Memory B cell (primary cell): Measurements from ENCODE around the gene DHRSX.
A peak's percentile ranks its signal among the peaks of the same experiment; 100 is the strongest.
"Not testable (repeated sequence)": the region's sequence is repeated elsewhere in the genome, so short reads cannot be mapped to it uniquely, and the experiment has no call there.

Experiments used
- ATAC-seq: fragments of 150-1000 bp; cut with Tn5 transposase; 2 replicates; pipeline ENCODE4 v1.10.0; 2021; ENCODE audit warnings: low read depth, mild to moderate bottlenecking, moderate library complexity
- DNase-seq, 2 donors: peaks; one replicate each; pipeline ENCODE4 v3.0.0; 2022; ENCODE audit warnings: low spot score in 2 of 2
- H3K27ac Mint-ChIP-seq: one replicate; pipeline ENCODE4 v1.8.0; 2022; ENCODE audit warnings: mild to moderate bottlenecking, moderate library complexity, mixed read lengths
- H3K27me3 Mint-ChIP-seq: one replicate; pipeline ENCODE4 v1.8.0; 2022; ENCODE audit warnings: mixed read lengths
- H3K36me3 Mint-ChIP-seq: one replicate; pipeline ENCODE4 v1.8.0; 2022; ENCODE audit warnings: mild to moderate bottlenecking, mixed read lengths
- H3K4me1 Mint-ChIP-seq: one replicate; pipeline ENCODE4 v1.8.0; 2022; ENCODE audit warnings: mixed read lengths
- H3K4me3 Mint-ChIP-seq: one replicate; pipeline ENCODE4 v1.8.0; 2022; ENCODE audit warnings: mild to moderate bottlenecking, moderate library complexity, mixed read lengths
- H3K9me3 Mint-ChIP-seq: one replicate; pipeline ENCODE4 v1.8.0; 2022; ENCODE audit warnings: mixed read lengths

Gene DHRSX

GRCh38 chrX:2432298-2432863 lies 68.4 kb downstream of the DHRSX start:
- H3K4me1 Mint-ChIP-seq: peaks cover 13% of the 10 kb centered on the region
- peaks cover 46% of the 10 kb centered on the region for H3K36me3 Mint-ChIP-seq
- H3K27ac Mint-ChIP-seq: peak overlapping the region; percentile 58
- no peak for ATAC-seq
- no peaks in the 10 kb centered on the region for H3K27me3 Mint-ChIP-seq
- H3K4me3 Mint-ChIP-seq: no peak overlapping the region
- DNase-seq: no peak
- no peaks in the 10 kb centered on the region for H3K9me3 Mint-ChIP-seq

- ATAC-seq: no peak
- Mint-ChIP-seq H3K4me3 (no peak overlapping the region), H3K9me3 (peaks cover 10% of the 10 kb centered on the region), H3K36me3 (peaks cover 60% of the 10 kb centered on the region), H3K4me1 (peaks cover 21% of the 10 kb centered on the region), H3K27me3 (no peaks in the 10 kb centered on the region), H3K27ac (no peak overlapping the region)
- DNase-seq: no peak
Observed at GRCh38 chrX:2430265-2430825, 70.4 kb downstream of the DHRSX start.

- H3K4me1 Mint-ChIP-seq: peaks cover 18% of the 10 kb centered on the region
- no peak for DNase-seq
- no peaks in the 10 kb centered on the region for H3K27me3 Mint-ChIP-seq
- no peak overlapping the region for H3K27ac Mint-ChIP-seq
- H3K9me3 Mint-ChIP-seq: peaks cover 12% of the 10 kb centered on the region
- H3K4me3 Mint-ChIP-seq: no peak overlapping the region
- peaks cover 57% of the 10 kb centered on the region for H3K36me3 Mint-ChIP-seq
- ATAC-seq: no peak
Observed at GRCh38 chrX:2427737-2428136, 73.0 kb downstream of the DHRSX start.

- Mint-ChIP-seq H3K4me3 (no peak overlapping the region), H3K27me3 (no peaks in the 10 kb centered on the region), H3K4me1 (peaks cover 13% of the 10 kb centered on the region), H3K36me3 (peaks cover 53% of the 10 kb centered on the region), H3K9me3 (peaks cover 12% of the 10 kb centered on the region), H3K27ac (peak overlapping the region; percentile 74)
- ATAC-seq (no peak), DNase-seq (no peak)
Observed at GRCh38 chrX:2427147-2427546, 73.6 kb downstream of the DHRSX start.

- Mint-ChIP-seq H3K36me3 (peaks cover 57% of the 10 kb centered on the region), H3K4me1 (peaks cover 15% of the 10 kb centered on the region), H3K27ac (peak overlapping the region; percentile 74), H3K9me3 (peaks cover 12% of the 10 kb centered on the region), H3K27me3 (no peaks in the 10 kb centered on the region), H3K4me3 (no peak overlapping the region)
- DNase-seq: no peak
- ATAC-seq: no peak
Observed at GRCh38 chrX:2426289-2426882, 74.4 kb downstream of the DHRSX start.

- Mint-ChIP-seq H3K27ac (no peak overlapping the region), H3K4me1 (peaks cover 13% of the 10 kb centered on the region), H3K4me3 (no peak overlapping the region), H3K27me3 (no peaks in the 10 kb centered on the region), H3K36me3 (peaks cover 61% of the 10 kb centered on the region), H3K9me3 (peaks cover 12% of the 10 kb centered on the region)
- DNase-seq (no peak), ATAC-seq (no peak)
Observed at GRCh38 chrX:2425286-2426071, 75.3 kb downstream of the DHRSX start.

GRCh38 chrX:2424317-2424716 lies 76.5 kb downstream of the DHRSX start:
- Mint-ChIP-seq H3K27me3 (no peaks in the 10 kb centered on the region), H3K27ac (no peak overlapping the region), H3K36me3 (peaks cover 55% of the 10 kb centered on the region), H3K4me1 (peaks cover 12% of the 10 kb centered on the region), H3K9me3 (peaks cover 12% of the 10 kb centered on the region), H3K4me3 (no peak overlapping the region)
- ATAC-seq (no peak), DNase-seq (no peak)

GRCh38 chrX:2423899-2424298 lies 76.9 kb downstream of the DHRSX start:
- no peak for DNase-seq
- H3K4me1 Mint-ChIP-seq: peaks cover 12% of the 10 kb centered on the region
- peaks cover 55% of the 10 kb centered on the region for H3K36me3 Mint-ChIP-seq
- no peak for ATAC-seq
- H3K27me3 Mint-ChIP-seq: no peaks in the 10 kb centered on the region
- H3K9me3 Mint-ChIP-seq: peaks cover 12% of the 10 kb centered on the region
- no peak overlapping the region for H3K27ac Mint-ChIP-seq
- no peak overlapping the region for H3K4me3 Mint-ChIP-seq

GRCh38 chrX:2423282-2423681 lies 77.5 kb downstream of the DHRSX start:
- DNase-seq (no peak), ATAC-seq (no peak)
- no peaks in the 10 kb centered on the region for H3K27me3 Mint-ChIP-seq
- H3K4me1 Mint-ChIP-seq: peaks cover 12% of the 10 kb centered on the region
- H3K36me3 Mint-ChIP-seq: peaks cover 53% of the 10 kb centered on the region
- H3K4me3 Mint-ChIP-seq: no peak overlapping the region
- H3K9me3 Mint-ChIP-seq: peaks cover 12% of the 10 kb centered on the region
- no peak overlapping the region for H3K27ac Mint-ChIP-seq

GRCh38 chrX:2419418-2419817 lies 81.4 kb downstream of the DHRSX start:
- not testable (repeated sequence) for H3K27me3 Mint-ChIP-seq, H3K4me3 Mint-ChIP-seq, H3K9me3 Mint-ChIP-seq, ATAC-seq, H3K27ac Mint-ChIP-seq, DNase-seq, H3K4me1 Mint-ChIP-seq
- H3K36me3 Mint-ChIP-seq: peaks cover 23% of the 10 kb centered on the region

- H3K4me1 Mint-ChIP-seq: peaks cover 3% of the 10 kb centered on the region
- no peak overlapping the region for H3K27ac Mint-ChIP-seq
- no peak for ATAC-seq
- H3K9me3 Mint-ChIP-seq: no peaks in the 10 kb centered on the region
- no peak overlapping the region for H3K4me3 Mint-ChIP-seq
- no peaks in the 10 kb centered on the region for H3K27me3 Mint-ChIP-seq
- no peak for DNase-seq
- H3K36me3 Mint-ChIP-seq: peaks cover 17% of the 10 kb centered on the region
Observed at GRCh38 chrX:2418000-2418399, 82.8 kb downstream of the DHRSX start.

- ATAC-seq: no peak
- Mint-ChIP-seq H3K9me3 (no peaks in the 10 kb centered on the region), H3K4me3 (no peak overlapping the region), H3K4me1 (peaks cover 2% of the 10 kb centered on the region), H3K27ac (no peak overlapping the region), H3K36me3 (peaks cover 16% of the 10 kb centered on the region), H3K27me3 (no peaks in the 10 kb centered on the region)
- no peak for DNase-seq
Observed at GRCh38 chrX:2416851-2417604, 83.7 kb downstream of the DHRSX start.

- peaks cover 11% of the 10 kb centered on the region for H3K36me3 Mint-ChIP-seq
- ATAC-seq: no peak
- H3K4me3 Mint-ChIP-seq: no peak overlapping the region
- H3K27me3 Mint-ChIP-seq: no peaks in the 10 kb centered on the region
- H3K4me1 Mint-ChIP-seq: no peaks in the 10 kb centered on the region
- H3K27ac Mint-ChIP-seq: no peak overlapping the region
- no peaks in the 10 kb centered on the region for H3K9me3 Mint-ChIP-seq
- no peak for DNase-seq
Observed at GRCh38 chrX:2414384-2414783, 86.4 kb downstream of the DHRSX start.

GRCh38 chrX:2413969-2414368 lies 86.8 kb downstream of the DHRSX start:
- no peaks in the 10 kb centered on the region for H3K9me3 Mint-ChIP-seq
- no peaks in the 10 kb centered on the region for H3K27me3 Mint-ChIP-seq
- H3K4me3 Mint-ChIP-seq: no peak overlapping the region

More at GRCh38 chrX:2413969-2414368, 86.8 kb downstream of the DHRSX start:
- Mint-ChIP-seq H3K36me3 (peaks cover 12% of the 10 kb centered on the region), H3K4me1 (no peaks in the 10 kb centered on the region), H3K27ac (no peak overlapping the region)
- ATAC-seq: no peak
- no peak for DNase-seq
